Measurements from ENCODE around the gene RXRB. TPM values are rescaled to one million over a fixed set of nuclear protein-coding genes. Genes with fewer than 3 reads are reported as not detected.

The RXRB gene
- total and polyA plus RNA-seq, 2 donors (not counting 1 experiment from before 2014, with no cell fraction given): 25.9 to 34.0 TPM

DNA sequence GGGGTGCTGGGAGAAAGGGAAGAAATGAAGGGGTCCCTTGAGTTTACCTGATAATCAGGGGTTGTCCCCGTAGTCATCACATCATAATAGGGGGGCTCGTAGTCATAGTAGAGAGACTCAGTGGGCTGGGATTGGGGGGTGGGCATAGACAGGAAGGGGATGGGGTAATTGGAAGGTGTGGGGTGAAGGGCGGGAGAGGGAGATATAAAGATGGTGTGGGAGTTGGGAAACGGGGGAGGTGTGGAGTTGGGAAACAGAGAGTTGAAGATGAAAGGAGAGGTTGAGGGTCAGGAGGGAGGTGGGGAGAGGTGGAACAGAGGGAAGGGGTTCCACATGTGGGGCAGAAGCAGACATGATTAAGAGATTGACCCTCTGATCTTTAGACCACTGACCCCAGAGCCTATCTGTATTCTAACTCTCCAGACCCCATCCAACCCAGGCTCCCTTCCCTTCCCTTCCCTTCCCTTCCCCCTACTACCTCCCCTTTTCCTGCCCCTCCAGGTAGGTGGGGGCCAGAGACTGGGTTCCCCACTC, 14.7 kb downstream of the RXRB start:
- TF ChIP-seq, protein P1, sequence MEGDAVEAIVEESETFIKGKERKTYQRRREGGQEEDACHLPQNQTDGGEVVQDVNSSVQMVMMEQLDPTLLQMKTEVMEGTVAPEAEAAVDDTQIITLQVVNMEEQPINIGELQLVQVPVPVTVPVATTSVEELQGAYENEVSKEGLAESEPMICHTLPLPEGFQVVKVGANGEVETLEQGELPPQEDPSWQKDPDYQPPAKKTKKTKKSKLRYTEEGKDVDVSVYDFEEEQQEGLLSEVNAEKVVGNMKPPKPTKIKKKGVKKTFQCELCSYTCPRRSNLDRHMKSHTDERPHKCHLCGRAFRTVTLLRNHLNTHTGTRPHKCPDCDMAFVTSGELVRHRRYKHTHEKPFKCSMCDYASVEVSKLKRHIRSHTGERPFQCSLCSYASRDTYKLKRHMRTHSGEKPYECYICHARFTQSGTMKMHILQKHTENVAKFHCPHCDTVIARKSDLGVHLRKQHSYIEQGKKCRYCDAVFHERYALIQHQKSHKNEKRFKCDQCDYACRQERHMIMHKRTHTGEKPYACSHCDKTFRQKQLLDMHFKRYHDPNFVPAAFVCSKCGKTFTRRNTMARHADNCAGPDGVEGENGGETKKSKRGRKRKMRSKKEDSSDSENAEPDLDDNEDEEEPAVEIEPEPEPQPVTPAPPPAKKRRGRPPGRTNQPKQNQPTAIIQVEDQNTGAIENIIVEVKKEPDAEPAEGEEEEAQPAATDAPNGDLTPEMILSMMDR (conservative IDR thresholded peaks at IDR 0.05 in 1 of 2, IDR thresholded peaks at IDR 0.05 in 1 of 2; ENCODE audit: low read depth in 1 of 2, low read length in 2 of 2): no peak
- TF ChIP-seq EZH2 (IDR thresholded peaks at IDR 0.05; ENCODE audit: low read length, missing control alignments): no peak
- DNase-seq (ENCODE audit: low read depth in 2 of 2): no peak
- Histone ChIP-seq H3K9me3 (ENCODE audit: control insufficient read depth, insufficient read depth, low read depth, low read length) (no peaks in the 10 kb centered on the region), H3K27ac (ENCODE audit: insufficient read depth, low read length) (no peak overlapping the region), H3K27me3 (ENCODE audit: control insufficient read depth, insufficient read depth, low read length) (peaks cover 5% of the 10 kb centered on the region), H3K79me2 (ENCODE audit: control insufficient read depth, insufficient read depth, low read length) (no peaks in the 10 kb centered on the region), H2AFZ (ENCODE audit: low read length) (no peak overlapping the region), H3K9ac (ENCODE audit: insufficient read depth, low read length) (no peak overlapping the region), H3K4me2 (ENCODE audit: extremely low read depth, insufficient read depth, low read length) (no peak overlapping the region), H3K36me3 (ENCODE audit: control insufficient read depth, insufficient read depth, low read length) (no peaks in the 10 kb centered on the region), H3K4me1 (ENCODE audit: control insufficient read depth, extremely low read depth, insufficient read depth, low read length) (no peaks in the 10 kb centered on the region), H4K20me1 (ENCODE audit: control insufficient read depth, extremely low read depth, insufficient read depth, low read length) (no peaks in the 10 kb centered on the region), H3K4me3 (replicated peaks in 1 of 4; ENCODE audit: control extremely low read depth in 1 of 4, insufficient read depth in 1 of 4, low read depth in 3 of 4, low read length in 4 of 4) (no peak overlapping the region)

DNA sequence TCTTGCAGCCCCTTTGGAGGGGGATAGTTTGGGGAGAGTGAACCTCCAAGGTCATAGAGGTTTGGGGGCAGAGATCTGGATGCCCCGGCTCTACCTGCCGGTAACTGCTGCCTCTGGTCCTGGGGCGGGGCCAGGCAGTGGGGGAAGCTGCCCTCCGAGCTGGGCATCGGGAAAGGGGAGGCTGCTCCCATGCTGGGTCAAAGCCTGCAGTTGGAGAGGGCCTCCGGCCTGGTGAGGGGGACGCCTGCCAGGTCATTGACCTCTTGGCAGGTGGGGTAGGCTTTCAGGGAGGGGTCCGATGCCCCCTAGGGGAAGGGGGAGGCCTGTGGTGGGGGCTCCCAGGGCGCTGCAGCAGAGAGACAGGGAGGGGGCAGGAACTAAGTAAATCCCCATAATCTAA, 15.3 kb downstream of the RXRB start:
- Histone ChIP-seq H4K20me1 (ENCODE audit: control insufficient read depth, extremely low read depth, insufficient read depth, low read length) (no peaks in the 10 kb centered on the region), H3K36me3 (ENCODE audit: control insufficient read depth, insufficient read depth, low read length) (no peaks in the 10 kb centered on the region), H3K4me2 (ENCODE audit: extremely low read depth, insufficient read depth, low read length) (no peak overlapping the region), H3K4me1 (ENCODE audit: control insufficient read depth, extremely low read depth, insufficient read depth, low read length) (no peaks in the 10 kb centered on the region), H3K79me2 (ENCODE audit: control insufficient read depth, insufficient read depth, low read length) (no peaks in the 10 kb centered on the region), H2AFZ (ENCODE audit: low read length) (no peak overlapping the region), H3K4me3 (replicated peaks in 1 of 4; ENCODE audit: control extremely low read depth in 1 of 4, insufficient read depth in 1 of 4, low read depth in 3 of 4, low read length in 4 of 4) (no peak overlapping the region), H3K27ac (ENCODE audit: insufficient read depth, low read length) (no peak overlapping the region), H3K9ac (ENCODE audit: insufficient read depth, low read length) (no peak overlapping the region), H3K27me3 (ENCODE audit: control insufficient read depth, insufficient read depth, low read length) (peaks cover 2% of the 10 kb centered on the region), H3K9me3 (ENCODE audit: control insufficient read depth, insufficient read depth, low read depth, low read length) (no peaks in the 10 kb centered on the region)
- TF ChIP-seq EZH2 (IDR thresholded peaks at IDR 0.05; ENCODE audit: low read length, missing control alignments): no peak
- DNase-seq (ENCODE audit: low read depth in 2 of 2): no peak

DNA sequence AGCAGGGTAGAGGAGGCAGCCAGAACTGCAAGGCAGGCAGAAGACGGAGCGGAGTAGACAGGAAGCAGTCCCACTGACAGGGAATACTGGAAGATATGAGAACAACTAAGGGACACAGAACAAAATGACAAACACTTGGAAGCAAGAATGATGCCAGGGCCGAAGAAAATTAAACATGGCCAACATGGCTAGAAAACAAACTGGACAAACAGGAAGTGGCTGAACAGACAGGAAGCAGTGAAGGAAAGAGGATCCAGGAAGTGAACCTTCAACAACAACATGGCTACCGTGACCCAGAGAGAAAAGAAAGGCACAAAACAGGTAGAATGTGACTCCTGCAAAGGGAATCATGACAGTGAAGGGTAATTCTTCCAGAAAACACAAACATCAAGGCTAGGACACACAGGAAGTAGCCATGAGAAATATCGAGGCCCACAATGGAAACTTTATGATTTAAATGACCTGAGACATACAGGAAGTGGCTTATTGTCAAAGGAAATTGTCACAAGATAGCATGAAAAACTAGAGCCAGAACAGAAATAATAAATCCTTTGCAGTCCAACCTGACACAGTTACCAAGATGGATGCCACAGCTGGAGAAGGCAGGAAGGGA, 17.3 kb downstream of the RXRB start:
- Histone ChIP-seq H3K36me3 (ENCODE audit: control insufficient read depth, insufficient read depth, low read length) (no peaks in the 10 kb centered on the region), H2AFZ (ENCODE audit: low read length) (peak overlapping the region; percentile 54), H3K27ac (ENCODE audit: insufficient read depth, low read length) (no peak overlapping the region), H3K27me3 (ENCODE audit: control insufficient read depth, insufficient read depth, low read length) (no peaks in the 10 kb centered on the region), H3K79me2 (ENCODE audit: control insufficient read depth, insufficient read depth, low read length) (no peaks in the 10 kb centered on the region), H3K4me3 (replicated peaks in 1 of 4; ENCODE audit: control extremely low read depth in 1 of 4, insufficient read depth in 1 of 4, low read depth in 3 of 4, low read length in 4 of 4) (no peak overlapping the region), H3K4me2 (ENCODE audit: extremely low read depth, insufficient read depth, low read length) (no peak overlapping the region), H4K20me1 (ENCODE audit: control insufficient read depth, extremely low read depth, insufficient read depth, low read length) (no peaks in the 10 kb centered on the region), H3K4me1 (ENCODE audit: control insufficient read depth, extremely low read depth, insufficient read depth, low read length) (no peaks in the 10 kb centered on the region), H3K9ac (ENCODE audit: insufficient read depth, low read length) (no peak overlapping the region), H3K9me3 (ENCODE audit: control insufficient read depth, insufficient read depth, low read depth, low read length) (no peaks in the 10 kb centered on the region)
- no peak for DNase-seq (ENCODE audit: low read depth in 2 of 2)
- TF ChIP-seq, protein P1 (conservative IDR thresholded peaks at IDR 0.05 in 1 of 2, IDR thresholded peaks at IDR 0.05 in 1 of 2; ENCODE audit: low read depth in 1 of 2, low read length in 2 of 2): no peak
- no peak for TF ChIP-seq EZH2 (IDR thresholded peaks at IDR 0.05; ENCODE audit: low read length, missing control alignments)
